NCI-H1105 (cell line): ENCODE measurements around the gene THSD4.
"Not testable (repeated sequence)": the region's sequence is repeated elsewhere in the genome, so short reads cannot be mapped to it uniquely, and the experiment has no call there.

Experiments
- DNase-seq: peaks from one replicate; lab custom pipeline; 2025; lab: John Stamatoyannopoulos, UW

Gene THSD4

GRCh38 chr15:71430782-71431181, 315.5 kb downstream of the THSD4 start:
- DNase-seq: no peak

GRCh38 chr15:71431343-71432336, 316.4 kb downstream of the THSD4 start:
- DNase-seq: no peak

- no peak for DNase-seq
Observed at GRCh38 chr15:71433402-71433801, 318.1 kb downstream of the THSD4 start.

DNA sequence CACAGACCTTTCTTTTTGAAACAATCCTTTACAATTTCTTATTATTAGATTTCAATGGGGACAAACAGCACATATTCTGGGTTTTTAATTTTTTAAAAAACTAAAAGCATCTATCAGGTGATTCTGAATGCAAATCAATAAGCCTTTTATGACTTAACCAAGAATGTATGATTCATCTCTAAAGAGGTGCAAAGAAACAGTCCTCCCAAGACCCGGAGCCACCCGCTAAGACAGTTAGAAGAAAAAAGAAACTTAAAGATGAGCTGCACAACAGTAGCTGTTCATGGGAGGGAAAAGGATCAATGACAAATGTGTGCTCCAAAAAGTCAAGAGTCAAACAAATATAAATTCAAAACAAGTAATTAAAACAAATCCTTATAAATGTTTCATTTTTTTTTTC, 319.5 kb downstream of the THSD4 start:
- DNase-seq: no peak

- DNase-seq: no peak
Observed at GRCh38 chr15:71435552-71435951, 320.3 kb downstream of the THSD4 start.

DNA sequence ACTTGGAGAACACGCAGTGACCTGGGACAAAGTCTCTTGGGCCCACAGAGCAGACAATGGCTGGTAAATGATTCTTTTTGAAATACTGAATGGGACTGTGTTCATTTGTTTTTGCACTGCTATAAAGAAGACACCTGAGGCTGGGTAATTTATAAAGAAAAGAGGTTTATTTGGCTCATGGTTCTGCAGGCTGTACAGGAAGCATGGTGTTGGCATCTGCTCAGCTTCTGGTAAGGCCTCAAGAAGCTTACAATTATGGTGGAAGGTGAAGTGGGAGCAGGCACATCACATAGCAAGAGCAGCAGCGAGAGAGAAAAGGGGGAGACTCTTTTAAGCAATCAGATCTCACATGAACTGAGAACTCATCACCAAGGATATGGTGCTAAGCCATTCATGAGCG, 321.6 kb downstream of the THSD4 start:
- DNase-seq: no peak

- no peak for DNase-seq
Observed at GRCh38 chr15:71437404-71437803, 322.1 kb downstream of the THSD4 start.

DNA sequence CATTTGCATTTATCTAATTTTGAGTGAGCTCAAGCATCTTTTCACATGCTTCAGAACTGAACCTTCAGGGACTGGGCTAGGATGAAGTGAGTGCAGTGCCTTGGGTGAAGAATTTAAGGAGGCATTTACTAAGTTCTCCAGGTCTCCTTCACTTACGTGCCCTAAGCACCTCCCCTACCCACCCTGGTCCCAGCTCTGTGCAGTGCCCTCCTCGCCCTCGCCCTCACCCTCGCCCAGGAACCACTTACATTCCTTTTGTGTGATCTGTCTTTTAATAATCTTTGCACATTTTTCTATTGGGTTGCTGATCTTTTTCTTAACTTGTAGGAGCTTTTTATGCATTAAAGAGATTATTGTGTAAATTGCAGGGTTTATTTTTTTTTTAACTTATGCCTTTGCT, 322.6 kb downstream of the THSD4 start:
- DNase-seq: no peak

DNA sequence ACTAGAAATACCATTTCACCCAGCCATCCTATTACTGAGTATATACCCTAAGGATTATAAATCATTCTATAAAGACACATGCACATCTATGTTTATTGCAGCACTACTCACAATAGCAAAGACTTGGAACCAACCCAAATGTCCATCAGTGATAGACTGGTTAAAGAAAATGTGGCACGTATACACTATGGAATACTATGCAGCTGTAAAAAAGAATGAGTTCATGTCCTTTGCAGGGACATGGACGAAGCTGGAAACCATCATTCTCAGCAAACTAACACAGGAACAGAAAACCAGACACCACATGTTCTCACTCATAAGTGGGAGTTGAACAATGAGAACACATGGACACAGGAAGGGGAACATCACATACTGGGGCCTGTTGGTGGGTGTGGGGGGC, 324.2 kb downstream of the THSD4 start:
- DNase-seq: not testable (repeated sequence)

DNA sequence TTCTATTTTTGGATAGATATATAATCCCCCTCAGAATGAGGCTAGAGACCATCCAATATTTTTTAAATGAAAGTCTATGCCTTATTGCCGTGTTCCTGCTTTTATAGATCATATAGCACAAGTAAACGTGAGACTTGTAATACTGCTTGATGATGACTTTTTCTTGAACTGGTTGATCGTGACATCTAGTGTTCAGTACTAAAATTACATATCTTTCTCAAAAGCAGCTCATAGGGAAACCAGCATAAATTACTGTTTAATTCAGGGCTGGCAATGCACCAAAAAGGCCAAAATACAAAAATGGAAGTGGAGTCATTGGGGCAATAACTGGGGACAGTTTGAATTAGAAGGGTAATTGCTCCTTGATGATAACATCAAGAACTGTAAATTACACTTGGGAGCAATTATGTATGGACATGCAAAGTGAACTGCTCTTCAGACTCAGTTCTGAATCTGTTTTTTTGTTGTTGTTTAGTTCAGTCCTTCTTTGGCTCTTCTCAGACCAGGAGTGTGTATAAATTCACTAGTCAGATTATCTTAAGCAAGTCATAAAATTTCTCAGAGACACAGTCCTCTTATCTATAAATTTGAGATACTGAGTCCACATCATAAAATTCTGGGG, 325.3 kb downstream of the THSD4 start:
- peak; percentile 72 for DNase-seq

DNA sequence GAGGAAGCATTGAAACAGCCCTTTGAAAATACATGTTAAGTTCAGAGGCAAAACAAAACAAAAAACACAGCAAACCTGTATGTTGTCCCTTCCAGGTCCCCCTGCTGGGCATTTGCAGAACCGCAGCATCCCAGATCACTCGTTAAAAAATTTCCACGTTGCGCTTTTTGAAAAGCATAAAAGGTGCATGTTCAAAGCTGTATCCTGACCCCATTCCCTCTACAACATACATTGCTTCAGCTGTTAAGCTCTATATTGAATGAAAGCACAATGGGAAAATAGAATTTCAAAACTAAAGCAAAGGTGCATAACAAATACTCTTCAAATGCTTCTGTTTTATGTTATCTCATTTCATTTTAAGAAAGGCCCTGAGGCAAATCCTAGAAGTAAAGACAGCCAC, 328.3 kb downstream of the THSD4 start:
- peak; percentile 30 for DNase-seq

DNA sequence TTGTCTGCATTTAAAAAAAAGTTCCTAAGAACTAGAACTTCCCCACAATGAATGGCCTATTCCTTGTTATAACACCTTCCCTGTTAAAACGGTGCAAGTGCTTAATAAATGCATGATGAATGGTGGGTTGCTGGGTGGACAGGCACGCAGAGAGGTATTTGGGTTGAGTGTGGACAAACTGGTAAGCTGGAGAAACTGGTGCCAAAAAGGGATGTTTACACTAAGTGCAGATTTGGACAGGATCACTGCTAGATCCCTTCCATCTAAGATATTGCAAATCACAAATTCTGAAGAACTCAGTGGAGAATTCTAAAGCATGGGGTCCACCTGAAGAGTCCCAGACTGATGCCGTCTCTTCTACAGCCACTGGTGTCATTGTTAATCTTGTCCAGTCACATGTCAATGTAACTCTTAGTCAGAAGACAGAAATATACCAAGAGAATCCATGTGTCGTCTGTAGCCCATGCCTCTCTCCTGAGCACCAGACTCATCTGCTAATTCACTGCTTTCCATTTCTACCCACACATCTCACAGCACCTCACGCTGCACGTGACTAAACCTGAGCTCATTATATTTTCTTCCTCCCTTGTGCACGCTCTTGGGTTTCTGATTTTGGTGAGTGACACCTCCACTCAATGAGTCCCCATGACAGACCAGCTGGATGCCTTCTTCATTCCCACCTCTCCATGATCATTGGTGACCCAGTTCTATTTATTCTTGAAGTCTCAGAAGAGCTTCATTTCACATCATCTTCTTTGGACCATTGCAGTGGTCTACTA, 328.9 kb downstream of the THSD4 start:
- DNase-seq: no peak

GRCh38 chr15:71444866-71445590, 329.8 kb downstream of the THSD4 start:
- DNase-seq: no peak

DNA sequence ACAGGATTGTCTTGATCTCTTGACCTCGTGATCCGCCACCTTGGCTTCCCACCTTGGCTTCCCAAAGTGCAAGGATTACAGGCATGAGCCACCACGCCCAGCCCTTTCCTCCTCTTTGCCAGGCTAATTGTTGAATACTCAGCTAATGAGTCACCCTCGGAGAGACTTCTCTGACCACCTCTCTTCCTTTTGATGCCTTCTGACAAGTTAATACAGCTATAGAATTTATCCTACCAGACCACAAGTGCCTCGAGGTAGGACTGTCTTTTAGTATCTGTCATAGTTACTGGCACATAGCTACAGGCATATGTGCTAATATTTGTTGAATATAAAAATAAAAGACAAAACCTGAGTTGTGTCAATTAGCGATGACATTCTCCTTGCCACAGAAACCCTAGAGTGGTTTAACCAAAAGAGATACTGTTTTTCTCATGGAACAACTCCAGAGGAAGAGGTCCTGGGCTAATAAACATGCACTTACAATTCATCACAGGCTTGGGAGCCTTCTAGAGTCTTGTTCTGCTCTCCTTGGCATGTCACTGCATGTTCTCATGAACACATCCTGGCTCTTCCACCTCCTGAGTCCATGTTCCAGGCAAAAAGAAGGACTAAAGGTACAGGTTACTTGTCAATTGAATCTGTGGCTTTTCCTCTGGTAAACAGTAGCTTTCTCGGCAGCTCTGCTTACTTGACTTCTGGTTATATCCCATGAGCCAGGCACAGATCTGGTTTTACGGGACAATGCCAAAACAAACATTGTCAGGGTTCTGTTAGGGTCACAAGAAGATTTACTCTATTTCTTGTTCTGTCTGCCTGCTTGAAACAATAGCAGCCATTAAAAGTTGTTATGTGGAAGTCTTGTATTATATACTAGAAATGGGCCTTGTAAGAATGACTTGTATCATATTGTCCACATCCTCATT, 332.3 kb downstream of the THSD4 start:
- DNase-seq: no peak

DNA sequence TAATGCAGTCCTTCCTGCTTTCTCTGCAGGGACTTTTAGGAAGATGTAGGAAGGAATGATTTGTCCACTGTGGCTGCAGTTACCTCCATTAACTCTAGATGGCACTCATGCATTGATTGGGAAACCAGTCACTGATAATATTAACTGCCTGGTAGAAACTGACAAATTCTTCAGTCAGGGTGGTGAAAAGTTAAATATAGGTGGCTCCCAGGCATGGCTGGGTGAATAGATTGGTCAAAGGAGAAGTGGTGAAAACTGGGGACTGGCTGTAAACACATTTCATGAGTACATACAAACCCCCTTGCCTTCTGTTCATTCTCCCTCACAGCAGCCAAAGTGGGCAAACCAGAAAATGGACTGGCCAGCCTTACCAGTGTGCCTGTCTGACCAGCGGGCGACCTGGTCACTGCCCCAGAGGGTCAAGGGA, 333.4 kb downstream of the THSD4 start:
- DNase-seq: peak; percentile 65

DNA sequence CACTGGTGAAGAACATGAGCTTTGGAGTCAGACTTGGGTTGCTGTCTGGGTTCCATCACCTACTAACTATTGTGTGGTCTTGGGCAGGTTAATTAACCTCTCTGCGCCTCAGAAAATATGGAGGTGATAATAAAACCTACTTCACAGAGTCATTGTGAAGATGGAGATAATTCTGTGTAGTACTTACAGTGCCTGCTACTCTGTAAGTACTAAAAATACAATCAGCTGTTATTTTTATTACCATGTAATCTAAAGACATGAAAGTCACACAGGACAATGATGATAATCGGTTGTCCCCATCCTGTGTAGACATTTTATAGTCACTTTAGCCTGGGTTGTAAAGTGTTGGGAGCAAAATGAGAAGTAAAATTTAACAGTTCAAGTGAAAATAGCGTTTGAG, 334.1 kb downstream of the THSD4 start:
- no peak for DNase-seq

GRCh38 chr15:71449956-71450355, 334.7 kb downstream of the THSD4 start:
- no peak for DNase-seq

- no peak for DNase-seq
Observed at GRCh38 chr15:71451130-71451529, 335.9 kb downstream of the THSD4 start.

- DNase-seq: no peak
Observed at GRCh38 chr15:71452893-71453292, 337.6 kb downstream of the THSD4 start.

- no peak for DNase-seq
Observed at GRCh38 chr15:71454462-71454996, 339.3 kb downstream of the THSD4 start.
